Upper lobe of left lung (tissue), 4 donors: ENCODE data around the gene HBZ.

Source experiments
- POLR2A ChIP-seq, 4 donors: fragments of 450-650 bp; IDR thresholded peaks; one replicate each; pipeline ENCODE4 v1.5.1; 2016 to 2017; ENCODE audit warnings: antibody characterized with exemption in 4 of 4, mild to moderate bottlenecking in 2 of 4
- POLR2AphosphoS5 ChIP-seq, 2 donors: sonication (generic); formaldehyde crosslinking; IDR thresholded peaks; one replicate each; pipeline ENCODE4 v1.5.1; 2017; ENCODE audit warnings: antibody characterized with exemption in 2 of 2
- TF ChIP-seq, protein P1 (sequence below), 6 experiments: fragments of 450-650 bp in 4 of 6; fragments of 200-600 bp in 2 of 6; sonication (generic) in 2 of 6; IDR thresholded peaks; one replicate each; pipeline ENCODE4 v1.5.1; 2016 to 2019; ENCODE audit warnings: antibody characterized with exemption in 6 of 6

DNA sequence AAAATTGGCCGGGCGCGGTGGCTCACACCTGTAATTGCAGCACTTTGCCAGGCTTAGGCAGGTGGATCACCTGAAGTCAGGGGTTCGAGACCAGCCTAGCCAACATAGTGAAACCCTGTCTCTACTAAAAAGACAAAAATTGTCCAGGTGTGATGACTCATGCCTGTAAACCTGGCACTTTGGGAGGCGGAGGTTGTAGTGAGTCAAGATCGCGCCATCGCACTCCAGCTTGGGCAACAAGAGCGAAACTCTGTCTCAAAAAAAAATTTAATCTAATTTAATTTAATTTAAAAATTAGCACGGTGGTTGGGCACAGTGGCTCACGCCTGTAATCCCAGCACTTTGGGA lies 26.2 kb downstream of the HBZ start:
- TF ChIP-seq POLR2AphosphoS5 (IDR thresholded peaks at IDR 0.05) (no peak), POLR2A (IDR thresholded peaks at IDR 0.05) (no peak)
- TF ChIP-seq, protein P1, sequence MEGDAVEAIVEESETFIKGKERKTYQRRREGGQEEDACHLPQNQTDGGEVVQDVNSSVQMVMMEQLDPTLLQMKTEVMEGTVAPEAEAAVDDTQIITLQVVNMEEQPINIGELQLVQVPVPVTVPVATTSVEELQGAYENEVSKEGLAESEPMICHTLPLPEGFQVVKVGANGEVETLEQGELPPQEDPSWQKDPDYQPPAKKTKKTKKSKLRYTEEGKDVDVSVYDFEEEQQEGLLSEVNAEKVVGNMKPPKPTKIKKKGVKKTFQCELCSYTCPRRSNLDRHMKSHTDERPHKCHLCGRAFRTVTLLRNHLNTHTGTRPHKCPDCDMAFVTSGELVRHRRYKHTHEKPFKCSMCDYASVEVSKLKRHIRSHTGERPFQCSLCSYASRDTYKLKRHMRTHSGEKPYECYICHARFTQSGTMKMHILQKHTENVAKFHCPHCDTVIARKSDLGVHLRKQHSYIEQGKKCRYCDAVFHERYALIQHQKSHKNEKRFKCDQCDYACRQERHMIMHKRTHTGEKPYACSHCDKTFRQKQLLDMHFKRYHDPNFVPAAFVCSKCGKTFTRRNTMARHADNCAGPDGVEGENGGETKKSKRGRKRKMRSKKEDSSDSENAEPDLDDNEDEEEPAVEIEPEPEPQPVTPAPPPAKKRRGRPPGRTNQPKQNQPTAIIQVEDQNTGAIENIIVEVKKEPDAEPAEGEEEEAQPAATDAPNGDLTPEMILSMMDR (IDR thresholded peaks at IDR 0.05), result no peak
